Ishikawa (cell line): Measurements from ENCODE around the gene DIAPH1.

Experiments
- CEBPB ChIP-seq: IDR thresholded peaks from 2 replicates; pipeline ENCODE4 v1.6.1; 2012
- CREB1 ChIP-seq: IDR thresholded peaks from 2 replicates; pipeline ENCODE4 v1.6.1; 2012; ENCODE audit warnings: low read depth
- EGR1 ChIP-seq: IDR thresholded peaks from 2 replicates; pipeline ENCODE4 v1.6.1; 2012
- EP300 ChIP-seq: IDR thresholded peaks from 2 replicates; pipeline ENCODE4 v1.6.1; 2012; ENCODE audit warnings: borderline replicate concordance
- FOXM1 ChIP-seq: IDR thresholded peaks from 2 replicates; pipeline ENCODE4 v1.6.1; 2012; ENCODE audit warnings: low read depth, borderline replicate concordance
- MAX ChIP-seq: IDR thresholded peaks from 2 replicates; pipeline ENCODE4 v1.6.1; 2012
- NFIC ChIP-seq: IDR thresholded peaks from 2 replicates; pipeline ENCODE4 v1.6.1; 2012
- RAD21 ChIP-seq: IDR thresholded peaks from 2 replicates; pipeline ENCODE4 v1.6.1; 2012; ENCODE audit warnings: low read depth
- REST ChIP-seq: IDR thresholded peaks from 2 replicates; pipeline ENCODE4 v1.6.1; 2012; ENCODE audit warnings: low read depth, mild to moderate bottlenecking
- TAF1 ChIP-seq: IDR thresholded peaks from 2 replicates; pipeline ENCODE4 v1.6.1; 2012; ENCODE audit warnings: low read depth, mild to moderate bottlenecking
- TCF12 ChIP-seq: IDR thresholded peaks from 2 replicates; pipeline ENCODE4 v1.6.1; 2012; ENCODE audit warnings: low read depth
- TEAD4 ChIP-seq: IDR thresholded peaks from 2 replicates; pipeline ENCODE4 v1.6.1; 2012
- YY1 ChIP-seq: IDR thresholded peaks from 2 replicates; pipeline ENCODE4 v1.6.1; 2012; ENCODE audit warnings: low read depth
- ZBTB7A ChIP-seq: IDR thresholded peaks from 2 replicates; pipeline ENCODE4 v1.6.1; 2012; ENCODE audit warnings: low read depth
- TF ChIP-seq, protein P1 (sequence below): IDR thresholded peaks from 2 replicates; pipeline ENCODE4 v1.6.1; 2012

Gene DIAPH1

DNA sequence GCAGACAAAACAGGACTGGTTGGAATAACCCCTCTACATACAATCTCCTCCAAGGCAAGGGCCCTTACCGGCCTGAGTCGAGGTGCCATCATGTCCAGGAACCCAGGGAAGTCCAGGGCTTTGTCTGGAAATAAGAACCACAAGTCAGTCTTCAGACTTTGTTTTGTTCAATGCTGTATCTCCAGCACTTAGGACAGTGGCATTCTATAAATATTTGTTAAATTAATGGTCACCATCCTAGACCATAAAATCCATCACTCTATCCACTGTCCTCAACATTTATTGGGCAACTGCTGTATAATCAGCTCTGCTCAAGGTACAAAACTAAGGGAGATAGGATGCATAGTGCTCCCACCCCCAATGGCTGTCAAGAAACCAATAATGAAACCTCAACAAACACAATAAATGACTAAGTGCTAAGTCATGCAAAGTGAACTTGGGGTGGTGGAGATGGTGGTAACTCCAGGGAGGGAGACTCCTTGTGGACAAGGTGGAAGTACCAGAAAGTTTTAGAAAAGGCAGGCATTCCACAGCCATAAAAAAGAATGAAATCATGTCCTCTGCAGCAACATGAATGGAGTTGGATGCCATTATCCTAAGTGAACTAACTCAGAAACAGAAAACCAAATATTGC, 23.0 kb upstream of the DIAPH1 start:
- TF ChIP-seq TEAD4 (0 out of 2 replicates have a peak, but pooled peaks have one; percentile 17), EP300 (no peak), TAF1 (no peak), ZBTB7A (no peak), RAD21 (peak; percentile 23; the same call in 1 of the 2 replicates), REST (peak; percentile 57; the same call in 1 of the 2 replicates), FOXM1 (no peak), YY1 (no peak)

DNA sequence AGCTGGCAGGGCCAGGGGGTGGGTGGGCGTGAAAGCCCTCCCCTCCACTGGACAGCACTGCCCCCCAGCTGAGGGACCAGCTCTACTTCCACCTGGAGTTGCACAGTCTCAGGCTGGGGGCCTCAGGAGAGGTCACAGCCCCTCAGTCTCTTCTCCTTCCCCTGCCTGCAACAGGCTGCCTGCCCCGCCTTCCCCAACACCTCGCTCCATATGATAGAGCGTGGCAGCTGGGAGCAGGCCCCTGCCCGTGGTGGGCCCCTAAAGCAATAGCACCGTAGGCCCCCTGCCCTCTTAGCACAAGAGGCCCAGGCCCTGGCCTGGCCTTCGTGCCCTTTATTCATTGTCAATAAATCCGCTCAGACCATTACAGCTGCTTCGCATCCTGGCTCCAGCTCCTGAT, 21.9 kb upstream of the DIAPH1 start:
- TF ChIP-seq CEBPB (no peak), CREB1 (no peak), ZBTB7A (no peak), NFIC (no peak), TEAD4 (no peak), MAX (no peak), YY1 (no peak), TAF1 (no peak), FOXM1 (no peak)

GRCh38 chr5:141640051-141640415, 21.2 kb upstream of the DIAPH1 start:
- no peak for TF ChIP-seq REST
- TF ChIP-seq NFIC: no peak
- TF ChIP-seq ZBTB7A: no peak
- TF ChIP-seq MAX: no peak
- TF ChIP-seq, protein P1, sequence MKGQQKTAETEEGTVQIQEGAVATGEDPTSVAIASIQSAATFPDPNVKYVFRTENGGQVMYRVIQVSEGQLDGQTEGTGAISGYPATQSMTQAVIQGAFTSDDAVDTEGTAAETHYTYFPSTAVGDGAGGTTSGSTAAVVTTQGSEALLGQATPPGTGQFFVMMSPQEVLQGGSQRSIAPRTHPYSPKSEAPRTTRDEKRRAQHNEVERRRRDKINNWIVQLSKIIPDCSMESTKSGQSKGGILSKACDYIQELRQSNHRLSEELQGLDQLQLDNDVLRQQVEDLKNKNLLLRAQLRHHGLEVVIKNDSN: no peak
- TF ChIP-seq CEBPB: no peak
- no peak for TF ChIP-seq TAF1
- TF ChIP-seq EP300: no peak
- TF ChIP-seq TCF12: no peak
- TF ChIP-seq EGR1: no peak
- no peak for TF ChIP-seq FOXM1
- no peak for TF ChIP-seq YY1
- no peak for TF ChIP-seq TEAD4
- no peak for TF ChIP-seq RAD21
- no peak for TF ChIP-seq CREB1

GRCh38 chr5:141639357-141640050, 20.7 kb upstream of the DIAPH1 start:
- TF ChIP-seq TEAD4 (no peak), NFIC (no peak), ZBTB7A (no peak), EGR1 (no peak)

DNA sequence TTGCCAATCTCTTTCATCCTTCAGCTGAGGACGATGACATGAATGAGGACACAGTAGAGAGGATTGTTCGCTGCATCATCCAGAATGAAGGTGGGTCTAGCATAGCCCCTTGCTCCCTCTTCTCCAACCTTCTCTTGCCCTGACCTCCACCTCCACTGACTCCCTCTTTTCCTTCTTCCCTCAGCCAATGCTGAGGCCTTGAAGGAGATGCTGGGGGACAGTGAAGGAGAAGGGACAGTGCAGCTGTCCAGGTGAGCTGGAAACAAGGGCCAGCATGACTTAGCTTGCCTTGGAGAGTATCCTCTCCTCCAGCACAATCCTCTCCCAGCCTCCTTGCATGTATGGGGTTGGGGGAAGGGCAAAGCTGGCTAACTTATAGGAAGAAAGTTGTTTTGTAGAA, 20.0 kb upstream of the DIAPH1 start:
- TF ChIP-seq YY1 (no peak), MAX (no peak), CREB1 (no peak), FOXM1 (no peak), ZBTB7A (no peak), RAD21 (no peak), EGR1 (no peak), NFIC (no peak), EP300 (no peak), REST (no peak), TCF12 (no peak), TEAD4 (no peak), CEBPB (no peak), TAF1 (no peak)
- TF ChIP-seq, protein P1: no peak
